Testis (tissue), 3 donors: ENCODE measurements around the gene MMP17. TPM values are rescaled to one million over a fixed set of nuclear protein-coding genes. Genes with fewer than 3 reads are reported as not detected.

ENCODE experiments used
- DNase-seq: peaks from one replicate; pipeline ENCODE4 v3.0.0-alpha.2; 2019
- H3K27ac ChIP-seq, 2 donors: fragments of 200-600 bp; sonication (generic); one replicate each; pipeline ENCODE4 v1.5.1; 2019
- H3K27me3 ChIP-seq: fragments of 200-600 bp; sonication (generic); one replicate; pipeline ENCODE4 v1.5.1; 2019
- H3K36me3 ChIP-seq: fragments of 200-600 bp; sonication (generic); one replicate; pipeline ENCODE4 v1.5.1; 2017; ENCODE audit warnings: low read depth; ENCODE audit errors: missing control alignments
- H3K4me1 ChIP-seq: fragments of 200-600 bp; sonication (generic); one replicate; pipeline ENCODE4 v1.5.1; 2019
- H3K4me3 ChIP-seq, 2 donors: fragments of 200-600 bp; sonication (generic); one replicate each; pipeline ENCODE4 v1.5.1; 2017 to 2019
- H3K9me3 ChIP-seq: fragments of 200-600 bp; sonication (generic); one replicate; pipeline ENCODE4 v1.5.1; 2017
- CTCF ChIP-seq, 3 experiments: fragments of 450-650 bp in 2 of 3; fragments of 200-600 bp in 1 of 3; sonication (generic) in 1 of 3; IDR thresholded peaks; one replicate each; pipeline ENCODE4 v1.5.1; 2016 to 2019; ENCODE audit warnings: antibody characterized with exemption in 3 of 3, mild to moderate bottlenecking in 2 of 3, moderate library complexity in 1 of 3
- POLR2A ChIP-seq: fragments of 450-650 bp; IDR thresholded peaks from one replicate; pipeline ENCODE4 v1.6.1; 2017; ENCODE audit warnings: antibody characterized with exemption, mild to moderate bottlenecking, moderate library complexity
- WGBS, 2 donors: methylation state at CpG; one replicate each; pipeline ENCODE4 v1.1.5; 2018; 5-methylcytosine and 5-hydroxymethylcytosine counted together
- intact Hi-C: fragments of 100-400 bp; cut with DNase I; formaldehyde crosslinking; loops from one replicate; pipeline ENCODE4 v1.15.1; 2023; ENCODE audit warnings: low total_unique reads
- polyA plus RNA-seq: library from polyadenylated mRNA; stranded (reverse); fragments of 350-450 nt; fragmentation: Illumina TruSeq; extraction: RNeasy Lipid Tissue Mini Kit (QIAGEN cat#74804); gene quantifications from one replicate; pipeline ENCODE4 v1.2.3, GENCODE V29; 2014; ENCODE audit warnings: low read depth, low replicate concordance; ENCODE audit not compliant: insufficient read depth
- total RNA-seq, 2 donors: library from RNA; depleted of rRNA; stranded (reverse); fragments of >200 nt; gene quantifications; one replicate each; pipeline ENCODE4 v1.2.3, GENCODE V29; 2016

Gene MMP17
- total and polyA plus RNA-seq, 3 donors from 2014 or later: 13.2 to 23.3 (median 16.1) TPM

- Histone ChIP-seq H3K4me1 (no peaks in the 10 kb centered on the region), H3K27me3 (no peaks in the 10 kb centered on the region), H3K4me3 (no peak overlapping the region), H3K36me3 (no peaks in the 10 kb centered on the region), H3K27ac (no peak overlapping the region), H3K9me3 (no peaks in the 10 kb centered on the region)
- WGBS, 2 donors: 83 to 91% methylated on average over 3 to 10 of the region's 10 CpGs
- intact Hi-C loops: no loop called here
- no peak for DNase-seq
- TF ChIP-seq CTCF (IDR thresholded peaks at IDR 0.05) (no peak), POLR2A (no peak)
Measured at GRCh38 chr12:131797588-131797934, 30.6 kb upstream of the MMP17 start.

GRCh38 chr12:131799195-131799594 lies 29.0 kb upstream of the MMP17 start:
- 90 to 92% methylated on average over 21 of the region's 21 CpGs for WGBS, 2 donors
- Histone ChIP-seq H3K4me3 (no peak overlapping the region), H3K36me3 (no peaks in the 10 kb centered on the region), H3K4me1 (no peaks in the 10 kb centered on the region), H3K27me3 (no peaks in the 10 kb centered on the region), H3K27ac (no peak overlapping the region), H3K9me3 (no peaks in the 10 kb centered on the region)
- no peak for DNase-seq
- intact Hi-C loops: no loop called here
- no peak for TF ChIP-seq CTCF (IDR thresholded peaks at IDR 0.05)
- no peak for TF ChIP-seq POLR2A

DNA sequence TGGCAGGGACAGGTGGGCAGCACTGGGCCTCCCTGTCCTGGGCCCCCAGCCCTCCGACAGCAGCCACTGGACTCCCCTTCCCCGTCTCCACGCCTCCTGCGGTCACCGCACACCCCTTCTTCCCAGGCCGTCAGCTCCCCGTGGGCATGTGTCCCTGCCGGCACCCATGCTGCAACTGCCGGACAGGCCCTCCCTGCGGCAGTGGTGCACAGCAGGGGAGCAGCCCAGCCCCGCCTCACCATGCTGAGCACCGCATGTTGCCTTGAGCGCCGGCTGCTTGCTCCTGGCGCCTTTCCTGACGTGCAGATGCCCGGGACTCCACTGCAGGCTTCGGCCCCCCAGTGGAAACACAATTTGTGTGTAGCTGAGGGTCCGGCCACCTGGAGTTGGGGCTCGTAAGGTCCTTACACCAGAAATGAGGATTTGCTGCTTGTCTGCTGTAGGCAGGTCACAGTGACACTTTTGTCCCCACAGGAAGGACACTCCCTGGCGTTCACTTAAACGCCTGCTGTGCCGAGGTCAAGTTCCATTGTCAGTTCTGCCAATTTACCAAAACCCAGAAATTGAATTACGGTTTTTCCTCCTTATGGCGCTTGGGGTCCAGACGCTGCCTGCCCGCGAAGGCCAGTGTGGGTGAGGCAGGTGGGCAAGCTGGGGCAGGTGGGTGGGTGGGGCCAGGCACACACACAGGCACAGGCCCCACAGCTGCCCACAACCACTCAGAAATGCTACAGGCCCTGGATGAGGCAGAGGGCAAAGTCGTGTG lies 28.2 kb upstream of the MMP17 start:
- intact Hi-C loops: no loop called here
- WGBS, 2 donors: 92 to 94% methylated on average over 18 to 29 of the region's 29 CpGs
- no peaks in the 10 kb centered on the region for H3K36me3 ChIP-seq

DNA sequence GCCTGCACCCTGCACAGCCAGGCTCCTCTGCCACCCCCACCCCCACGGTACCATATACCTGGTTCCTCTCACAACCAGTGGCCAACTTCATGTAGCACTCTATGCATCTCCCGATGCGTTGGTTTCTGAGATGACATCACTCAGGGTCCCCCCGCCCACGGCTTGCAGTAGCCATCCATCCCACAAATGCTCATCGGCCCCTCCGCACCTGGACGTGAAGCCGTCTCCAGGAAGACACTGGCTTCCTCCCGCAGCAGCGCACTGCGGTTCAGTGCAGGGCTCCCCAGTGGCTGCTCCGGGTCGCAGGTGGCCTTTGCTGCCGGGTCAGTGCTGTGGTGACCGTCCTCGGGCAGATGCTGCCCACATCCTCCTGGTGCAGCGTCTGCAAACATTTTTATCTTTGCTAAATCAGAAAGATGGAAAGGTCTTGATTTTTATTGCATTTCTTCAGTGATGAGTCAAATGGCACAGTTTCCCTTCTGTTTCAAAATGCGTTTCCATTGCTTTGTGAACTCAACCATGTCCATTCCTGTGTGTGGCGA lies 27.5 kb upstream of the MMP17 start:
- H3K4me3 ChIP-seq: no peak overlapping the region
- no peak overlapping the region for H3K27ac ChIP-seq
- H3K36me3 ChIP-seq: no peaks in the 10 kb centered on the region
- WGBS, 2 donors: 91 to 93% methylated on average over 19 to 20 of the region's 20 CpGs
- no peaks in the 10 kb centered on the region for H3K9me3 ChIP-seq
- intact Hi-C loops: no loop called here
- H3K4me1 ChIP-seq: no peaks in the 10 kb centered on the region
- no peaks in the 10 kb centered on the region for H3K27me3 ChIP-seq
- DNase-seq: no peak
- TF ChIP-seq CTCF (IDR thresholded peaks at IDR 0.05) (no peak), POLR2A (no peak)

More for the DNA sequence above, 28.2 kb upstream of the MMP17 start:
- no peak for DNase-seq
- H3K27me3 ChIP-seq: no peaks in the 10 kb centered on the region
- TF ChIP-seq POLR2A: no peak
- TF ChIP-seq CTCF (IDR thresholded peaks at IDR 0.05): no peak
- H3K9me3 ChIP-seq: no peaks in the 10 kb centered on the region
- no peak overlapping the region for H3K27ac ChIP-seq
- H3K4me3 ChIP-seq: no peak overlapping the region
- no peaks in the 10 kb centered on the region for H3K4me1 ChIP-seq
